HEK293 (cell line): ENCODE data around the gene VWF.

Experiments used
- CTCF ChIA-PET: fragments of 350-600 bp; formaldehyde crosslinking; extraction: SDS; loops from one replicate; lab custom pipeline; 2021; ENCODE audit warnings: antibody characterized with exemption; lab: Yijun Ruan, JAX
- POLR2A ChIA-PET: fragments of 300-600 bp; formaldehyde crosslinking; extraction: SDS; loops from one replicate; lab custom pipeline; 2020; ENCODE audit warnings: antibody characterized with exemption, inconsistent platforms; lab: Yijun Ruan, JAX
- H3K27ac ChIP-seq: fragments of 200-500 bp; sonication (Bioruptor generic); 2 replicates; pipeline ENCODE4 v1.5.1; 2014; ENCODE audit warnings: low read depth, low read length, control low read depth, inconsistent platforms; ENCODE audit errors: extremely low read depth
- H3K36me3 ChIP-seq, 2 experiments: fragments of 200-500 bp in 1 of 2; sonication (Bioruptor generic) in 1 of 2; 1 replicate in 1 of 2; 2 replicates in 1 of 2; pipeline ENCODE4 v1.5.1; 2014 to 2017; ENCODE audit warnings: inconsistent platforms in 2 of 2, low read length in 2 of 2; ENCODE audit not compliant: control insufficient read depth in 2 of 2, insufficient read depth in 1 of 2
- H3K4me1 ChIP-seq: fragments of 200-500 bp; sonication (Bioruptor generic); 2 replicates; pipeline ENCODE4 v1.5.1; 2014; ENCODE audit warnings: mild to moderate bottlenecking, low read length, inconsistent platforms; ENCODE audit not compliant: control insufficient read depth, insufficient read depth
- H3K4me3 ChIP-seq: 2 replicates; pipeline ENCODE4 v1.5.1; 2011; ENCODE audit warnings: low read depth, mild to moderate bottlenecking, control low read depth, low read length, moderate library complexity
- H3K9me3 ChIP-seq: fragments of 200-500 bp; sonication (Bioruptor generic); 2 replicates; pipeline ENCODE4 v1.5.1; 2014; ENCODE audit warnings: low read depth, low read length, inconsistent platforms; ENCODE audit not compliant: control insufficient read depth, insufficient read depth
- EGR2 ChIP-seq: fragments of 450-650 bp; formaldehyde crosslinking; IDR thresholded peaks from 2 replicates; pipeline ENCODE4 v1.5.1; 2016; ENCODE audit warnings: low read depth, missing biosample characterization, missing genetic modification characterization
- ELK4 ChIP-seq: IDR thresholded peaks from 2 replicates; pipeline ENCODE4 v1.6.1; 2011; ENCODE audit warnings: mild to moderate bottlenecking, low read depth, low read length, borderline replicate concordance
- PRDM2 ChIP-seq: fragments of 450-650 bp; formaldehyde crosslinking; IDR thresholded peaks from 2 replicates; pipeline ENCODE4 v1.5.1; 2016; ENCODE audit warnings: missing biosample characterization, missing genetic modification characterization, borderline replicate concordance
- PRDM6 ChIP-seq: fragments of 450-650 bp; formaldehyde crosslinking; IDR thresholded peaks from 2 replicates; pipeline ENCODE4 v1.5.1; 2017; ENCODE audit warnings: missing biosample characterization, missing genetic modification characterization
- WT1 ChIP-seq: fragments of 450-650 bp; formaldehyde crosslinking; IDR thresholded peaks from 2 replicates; pipeline ENCODE4 v1.5.1; 2016; ENCODE audit warnings: missing biosample characterization, missing genetic modification characterization
- ZNF18 ChIP-seq: fragments of 450-650 bp; formaldehyde crosslinking; IDR thresholded peaks from 2 replicates; pipeline ENCODE4 v1.5.1; 2016; ENCODE audit warnings: missing biosample characterization, missing genetic modification characterization
- ZNF37A ChIP-seq: fragments of 450-650 bp; IDR thresholded peaks from 2 replicates; pipeline ENCODE4 v1.5.1; 2018; ENCODE audit warnings: missing biosample characterization, missing genetic modification characterization
- ZNF514 ChIP-seq: fragments of 450-650 bp; formaldehyde crosslinking; IDR thresholded peaks from 2 replicates; pipeline ENCODE4 v1.5.1; 2016; ENCODE audit warnings: missing biosample characterization, missing genetic modification characterization
- ZNF600 ChIP-seq: fragments of 450-650 bp; formaldehyde crosslinking; IDR thresholded peaks from 2 replicates; pipeline ENCODE4 v1.5.1; 2016; ENCODE audit warnings: missing biosample characterization, missing genetic modification characterization
- ZNF623 ChIP-seq: fragments of 450-650 bp; formaldehyde crosslinking; IDR thresholded peaks from 2 replicates; pipeline ENCODE4 v1.5.1; 2016; ENCODE audit warnings: missing biosample characterization, missing genetic modification characterization
- ZNF658 ChIP-seq: fragments of 450-650 bp; formaldehyde crosslinking; IDR thresholded peaks from 2 replicates; pipeline ENCODE4; 2016; ENCODE audit warnings: missing biosample characterization, missing genetic modification characterization
- ZNF837 ChIP-seq: fragments of 450-650 bp; formaldehyde crosslinking; IDR thresholded peaks from 2 replicates; pipeline ENCODE4 v1.5.1; 2016; ENCODE audit warnings: missing biosample characterization, missing genetic modification characterization
- TF ChIP-seq, protein P1 (sequence below): fragments of 450-650 bp; formaldehyde crosslinking; IDR thresholded peaks from 2 replicates; pipeline ENCODE4 v1.5.1; 2016; ENCODE audit warnings: missing biosample characterization, missing genetic modification characterization

Gene VWF

GRCh38 chr12:6058481-6059161 is 65.8 kb downstream of the VWF start (continued):
- TF ChIP-seq PRDM2 (tag by site-specific recombination) (no peak), ZNF658 (no peak), EGR2 (tag by site-specific recombination) (no peak), WT1 (no peak), ZNF837 (tag by site-specific recombination) (no peak), ZNF600 (tag by site-specific recombination) (no peak), ZNF623 (tag by site-specific recombination) (no peak), ZNF37A (tag by site-specific recombination) (no peak), ZNF514 (no peak), ZNF18 (tag by site-specific recombination) (no peak)

DNA sequence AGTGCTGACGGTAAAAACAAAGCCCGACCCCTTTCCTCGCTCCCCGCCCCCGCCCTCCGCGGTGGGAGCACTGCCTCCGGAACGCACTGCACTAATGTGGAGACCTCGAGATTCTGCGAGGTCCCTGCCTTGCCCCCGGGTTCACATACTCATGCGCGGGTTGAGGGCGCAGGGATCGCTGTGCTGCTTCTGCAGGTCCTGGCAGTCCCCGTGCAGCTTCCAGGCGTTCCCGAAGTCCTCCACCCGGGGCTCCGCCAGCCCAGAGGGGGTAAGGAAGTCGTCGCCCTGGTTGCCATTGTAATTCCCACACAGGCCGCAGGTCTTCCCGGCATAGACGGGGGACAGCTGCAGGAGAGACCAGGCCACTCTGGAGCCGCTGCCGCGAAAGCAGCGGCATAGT is 66.8 kb downstream of the VWF start:
- POLR2A ChIA-PET: no interaction called here
- no peaks in the 10 kb centered on the region for H3K4me1 ChIP-seq
- TF ChIP-seq, protein P1, sequence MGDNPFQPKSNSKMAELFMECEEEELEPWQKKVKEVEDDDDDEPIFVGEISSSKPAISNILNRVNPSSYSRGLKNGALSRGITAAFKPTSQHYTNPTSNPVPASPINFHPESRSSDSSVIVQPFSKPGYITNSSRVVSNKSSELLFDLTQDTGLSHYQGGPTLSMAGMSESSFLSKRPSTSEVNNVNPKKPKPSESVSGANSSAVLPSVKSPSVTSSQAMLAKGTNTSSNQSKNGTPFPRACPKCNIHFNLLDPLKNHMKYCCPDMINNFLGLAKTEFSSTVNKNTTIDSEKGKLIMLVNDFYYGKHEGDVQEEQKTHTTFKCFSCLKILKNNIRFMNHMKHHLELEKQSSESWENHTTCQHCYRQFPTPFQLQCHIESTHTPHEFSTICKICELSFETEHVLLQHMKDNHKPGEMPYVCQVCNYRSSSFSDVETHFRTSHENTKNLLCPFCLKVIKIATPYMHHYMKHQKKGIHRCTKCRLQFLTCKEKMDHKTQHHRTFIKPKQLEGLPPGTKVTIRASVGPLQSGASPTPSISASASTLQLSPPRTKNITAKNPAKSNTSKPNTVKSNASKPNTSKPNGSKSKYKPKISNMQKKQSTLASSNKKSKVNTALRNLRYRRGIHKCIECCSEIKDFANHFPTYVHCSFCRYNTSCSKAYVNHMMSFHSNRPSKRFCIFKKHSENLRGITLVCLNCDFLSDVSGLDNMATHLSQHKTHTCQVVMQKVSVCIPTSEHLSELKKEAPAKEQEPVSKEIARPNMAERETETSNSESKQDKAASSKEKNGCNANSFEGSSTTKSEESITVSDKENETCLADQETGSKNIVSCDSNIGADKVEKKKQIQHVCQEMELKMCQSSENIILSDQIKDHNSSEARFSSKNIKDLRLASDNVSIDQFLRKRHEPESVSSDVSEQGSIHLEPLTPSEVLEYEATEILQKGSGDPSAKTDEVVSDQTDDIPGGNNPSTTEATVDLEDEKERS (tag by site-specific recombination): no peak
- TF ChIP-seq PRDM6 (tag by site-specific recombination) (no peak), ELK4 (no peak)
- TF ChIP-seq, all 188 proteins: peak for 0
- Histone ChIP-seq H3K36me3 (no peaks in the 10 kb centered on the region), H3K9me3 (no peaks in the 10 kb centered on the region), H3K27ac (no peak overlapping the region), H3K4me3 (no peak overlapping the region)
- CTCF ChIA-PET: interaction anchor here (0.6 to 9.3 kb wide), 4 partner anchors 15 to 228 kb away, joined by 3 to 74 read pairs (median 4); no protein-coding TSS in a partner anchor
